ENCODE results near the gene GABARAPL1.
A peak's percentile ranks its signal among the peaks of the same experiment; 100 is the strongest.
"Not testable (repeated sequence)": the region's sequence is repeated elsewhere in the genome, so short reads cannot be mapped to it uniquely, and the experiment has no call there.

Gene GABARAPL1

DNA sequence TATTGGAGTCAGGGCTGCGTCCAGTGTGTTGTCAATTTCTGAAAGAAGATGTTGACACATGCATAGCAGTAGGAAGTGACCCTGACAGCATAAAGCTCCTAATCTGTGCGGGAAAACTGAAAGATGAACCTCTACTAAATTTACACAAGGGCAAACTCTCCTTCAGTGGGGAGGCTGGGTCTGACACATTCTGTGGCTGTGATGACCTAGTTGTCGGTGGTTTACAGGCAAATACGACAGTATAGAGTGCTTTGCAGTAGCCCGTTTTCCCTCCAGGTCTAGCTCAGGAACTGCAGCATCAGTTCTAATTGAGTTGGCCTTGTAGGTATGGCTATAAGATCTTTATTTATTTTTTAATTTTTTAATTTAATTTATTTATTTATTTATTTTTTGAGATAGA, 14.8 kb upstream of the GABARAPL1 start:
- no peak for DNase-seq (ENCODE audit: low read depth in 2 of 2)

DNA sequence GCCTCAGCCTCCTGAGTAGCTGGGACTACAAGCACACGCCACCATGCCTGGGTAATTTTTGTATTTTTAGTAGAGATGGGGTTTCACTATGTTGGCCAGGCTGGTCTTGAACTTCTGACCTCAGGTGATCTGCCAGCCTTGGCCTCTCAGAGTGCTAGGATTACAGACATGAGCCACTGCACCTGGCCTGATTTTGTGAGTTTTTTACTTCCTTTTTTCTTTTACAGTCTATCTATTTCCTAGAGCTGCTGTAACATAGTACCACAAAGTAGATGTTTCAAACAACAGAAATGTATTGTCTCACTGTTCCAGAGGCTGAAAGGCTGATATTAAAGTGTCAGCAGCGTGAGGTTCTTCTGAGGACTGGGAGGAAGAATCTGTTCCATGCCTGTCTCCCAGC, 8.2 kb upstream of the GABARAPL1 start:
- not testable (repeated sequence) for DNase-seq (ENCODE audit: low read depth in 2 of 2)

DNA sequence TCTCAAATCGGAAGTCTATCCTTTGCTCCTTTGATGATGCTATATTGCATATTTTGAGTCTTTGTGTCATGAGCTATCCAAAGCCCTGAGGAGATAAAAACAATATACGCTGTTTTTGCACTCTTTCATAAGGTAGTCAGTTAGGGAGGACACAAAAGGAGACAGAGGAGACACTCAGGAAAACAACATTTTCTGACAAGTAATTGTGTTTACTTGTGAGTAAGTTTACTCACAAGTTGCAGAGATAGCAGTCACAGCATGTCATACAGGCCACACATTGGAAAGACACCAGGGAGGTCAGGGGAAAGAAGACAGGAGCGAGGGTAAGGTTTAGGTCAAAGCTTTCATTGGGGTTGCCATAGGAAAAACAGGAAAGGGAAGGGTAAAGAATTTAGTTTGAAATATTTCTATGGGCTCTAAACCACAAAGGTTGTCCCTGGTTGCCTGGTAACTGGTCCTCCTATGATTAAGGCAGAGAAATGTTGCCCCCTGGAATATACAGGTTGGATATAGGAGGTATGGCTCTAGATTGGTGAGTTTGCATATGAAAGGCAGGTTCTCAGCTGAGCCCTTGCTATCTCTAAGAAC, 7.4 kb upstream of the GABARAPL1 start:
- no peak for DNase-seq (ENCODE audit: low read depth in 2 of 2)

DNA sequence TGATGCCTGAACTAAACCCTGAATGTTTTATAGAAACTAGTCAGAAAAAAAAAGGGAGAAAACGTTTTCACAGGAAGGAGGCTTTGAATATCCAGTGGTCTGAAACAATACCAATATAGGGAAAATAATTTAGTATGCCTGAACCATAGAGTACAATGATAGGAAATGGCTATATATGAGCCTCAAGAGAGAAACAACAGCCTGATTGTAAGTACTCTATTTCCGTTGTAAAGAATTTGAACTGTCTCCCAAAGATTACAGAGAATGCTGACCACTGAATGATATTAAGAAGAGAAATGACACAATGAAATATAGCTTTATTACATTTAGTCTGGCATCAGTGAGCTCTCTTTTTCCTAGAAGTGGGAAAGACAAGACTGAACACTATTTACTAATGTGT, 5.5 kb upstream of the GABARAPL1 start:
- DNase-seq (ENCODE audit: low read depth in 2 of 2) = no peak

DNA sequence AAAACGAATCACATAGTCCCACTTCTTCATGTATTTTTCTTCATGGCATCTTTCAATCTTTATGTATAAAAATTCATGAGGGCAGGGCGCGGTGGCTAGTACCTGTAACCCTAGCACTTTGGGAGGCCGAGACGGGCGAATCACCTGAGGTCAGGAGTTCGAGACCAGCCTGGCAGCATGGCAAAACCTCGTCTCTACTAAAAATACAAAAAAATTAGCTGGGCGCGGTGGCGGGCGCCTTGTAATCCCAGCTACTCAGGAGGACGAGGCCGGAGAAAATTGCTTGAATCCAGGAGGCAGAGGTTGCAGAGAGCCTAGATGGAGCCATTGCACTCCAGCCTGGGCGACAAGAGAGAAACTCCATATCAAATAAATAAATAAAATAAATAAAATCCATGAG, 2.5 kb upstream of the GABARAPL1 start:
- DNase-seq (ENCODE audit: low read depth in 2 of 2) = no peak

DNA sequence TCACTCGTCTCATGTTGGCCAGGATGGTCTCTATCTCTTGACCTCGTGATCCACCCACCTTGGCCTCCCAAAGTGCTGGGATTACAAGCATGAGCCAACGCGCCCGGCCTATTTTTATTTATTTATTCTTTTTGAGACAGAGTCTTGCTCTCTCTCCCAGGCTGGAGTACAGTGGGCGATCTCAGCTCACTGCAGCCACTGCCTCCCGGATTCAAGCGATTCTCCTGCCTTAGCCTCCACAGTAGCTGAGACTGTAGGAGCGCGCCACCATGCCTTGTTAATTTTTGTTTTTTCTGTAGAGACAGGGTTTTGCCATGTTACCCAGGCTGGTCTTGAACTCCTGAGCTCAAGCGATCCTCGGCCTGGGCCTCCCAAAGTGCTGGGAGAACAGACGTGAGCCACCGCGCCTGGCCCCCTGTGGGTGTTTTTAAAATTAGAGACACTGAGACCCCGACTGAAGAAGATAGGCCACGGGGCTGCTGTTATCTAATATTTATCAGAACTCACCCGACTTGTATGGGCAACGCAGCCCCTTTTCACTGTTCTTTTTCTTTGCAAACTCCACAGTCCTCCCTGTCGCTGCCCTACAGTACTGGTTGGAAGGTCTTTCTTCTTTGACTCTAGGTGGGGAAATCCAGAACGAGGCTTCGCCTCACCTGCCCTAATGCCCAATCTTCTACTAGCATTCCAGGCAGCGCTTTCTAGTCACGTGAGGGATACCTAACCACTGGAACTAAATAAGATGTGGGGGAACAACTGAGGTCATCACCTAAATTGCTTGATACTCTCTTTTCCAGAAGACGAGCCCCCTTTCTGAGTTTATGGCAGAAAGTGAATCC, 1.4 kb upstream of the GABARAPL1 start:
- DNase-seq (ENCODE audit: low read depth in 2 of 2) = no peak

DNA sequence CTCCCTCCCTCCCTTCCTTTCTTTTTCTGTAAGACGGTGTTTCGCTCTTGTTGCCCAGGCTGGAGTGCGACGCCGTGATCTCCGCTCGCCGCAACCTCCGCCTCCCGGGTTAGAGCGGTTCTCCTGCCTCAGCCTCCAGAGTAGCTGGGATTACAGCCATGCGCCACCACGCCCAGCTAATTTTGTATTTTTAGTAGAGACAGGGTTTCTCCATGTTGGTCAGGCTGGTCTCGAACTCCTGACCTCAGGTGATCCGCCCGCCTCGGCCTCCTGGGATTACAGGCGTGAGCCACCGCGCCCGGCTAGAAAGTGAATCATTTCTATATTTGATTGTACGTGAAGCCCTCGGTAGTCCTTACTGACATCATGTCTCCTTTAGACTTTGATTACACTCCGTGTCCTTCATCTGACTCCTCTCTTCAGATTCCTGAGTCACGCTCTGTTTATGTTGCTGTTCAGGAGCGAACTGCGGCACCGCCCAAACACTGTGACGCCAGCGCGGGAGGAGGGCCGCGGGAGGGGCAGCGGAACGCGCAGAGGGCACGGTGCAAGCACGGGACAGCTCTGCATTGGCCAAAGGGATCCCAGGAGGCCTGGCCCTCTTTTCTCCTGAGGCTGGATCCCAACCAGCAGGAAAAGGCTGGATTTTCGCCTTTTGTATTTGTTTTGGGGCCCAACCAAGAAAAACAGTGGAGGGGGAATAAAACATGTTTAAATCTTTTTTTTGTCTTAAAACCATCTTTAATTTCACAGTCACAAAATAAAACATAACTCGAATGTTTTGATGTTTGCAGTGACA, 538 bp upstream of the GABARAPL1 start:
- DNase-seq (ENCODE audit: low read depth in 2 of 2) = peak; percentile 45 to 66

GRCh38 chr12:10213168-10214135, 775 bp downstream of the GABARAPL1 start:
- DNase-seq (ENCODE audit: low read depth in 2 of 2) = peak; percentile 32 to 34

DNA sequence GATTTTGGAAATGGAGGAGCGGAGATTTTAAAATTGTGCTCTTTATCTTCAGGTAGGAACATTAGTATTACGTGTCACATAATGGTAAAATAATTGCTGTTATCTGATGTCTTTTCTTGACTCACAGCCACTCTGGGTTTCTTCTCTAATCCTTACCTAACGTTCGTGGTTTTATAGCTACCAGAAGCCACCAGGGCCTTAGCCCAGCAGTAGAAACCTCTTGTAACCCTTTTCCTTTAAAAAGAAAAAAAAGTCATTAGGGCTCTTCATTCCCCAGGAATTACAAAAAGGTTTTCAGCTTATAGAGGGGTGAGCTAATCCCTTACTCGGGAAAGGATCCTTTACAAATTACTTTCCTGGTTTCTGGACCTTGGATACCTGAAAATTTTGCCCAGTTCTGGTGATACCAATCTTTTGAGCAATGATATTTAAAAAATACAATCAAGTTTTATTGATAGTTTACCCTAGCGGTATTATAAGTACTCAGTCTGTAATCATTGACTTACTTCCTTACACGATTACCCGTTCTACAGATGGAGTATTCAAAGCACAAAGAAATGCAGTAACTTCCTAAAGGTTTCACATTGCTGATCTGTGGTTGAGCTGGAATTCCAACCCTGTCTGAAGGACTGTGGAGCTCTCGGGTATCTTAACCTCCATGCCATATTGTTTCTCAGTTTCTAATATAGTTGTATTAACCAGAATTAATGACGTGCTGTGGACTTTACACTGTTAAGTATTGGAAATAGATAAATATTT, 1.6 kb downstream of the GABARAPL1 start:
- no peak for DNase-seq (ENCODE audit: low read depth in 2 of 2)

DNA sequence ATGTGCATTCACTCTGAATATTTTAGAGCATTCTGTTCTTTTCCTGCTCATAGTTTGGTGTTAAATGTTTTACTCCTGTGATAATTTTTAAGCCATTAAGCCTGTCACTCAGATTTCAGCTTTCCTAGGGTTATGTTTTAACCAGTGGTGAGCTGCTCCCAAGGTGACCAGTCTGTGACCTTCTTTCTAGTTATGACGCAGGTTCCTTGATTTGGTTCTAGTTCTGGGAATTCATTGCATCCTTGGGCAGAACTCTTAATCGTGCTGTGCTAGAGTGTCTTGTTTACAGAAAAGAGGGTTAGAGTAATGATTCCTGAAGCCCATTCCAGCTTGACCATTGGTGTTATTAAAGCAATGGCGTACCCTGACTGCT, 2.2 kb downstream of the GABARAPL1 start:
- no peak for DNase-seq (ENCODE audit: low read depth in 2 of 2)

- no peak for DNase-seq (ENCODE audit: low read depth in 2 of 2)
These were observed 2.8 kb downstream of the GABARAPL1 start for GRCh38 chr12:10215436-10215835.

DNA sequence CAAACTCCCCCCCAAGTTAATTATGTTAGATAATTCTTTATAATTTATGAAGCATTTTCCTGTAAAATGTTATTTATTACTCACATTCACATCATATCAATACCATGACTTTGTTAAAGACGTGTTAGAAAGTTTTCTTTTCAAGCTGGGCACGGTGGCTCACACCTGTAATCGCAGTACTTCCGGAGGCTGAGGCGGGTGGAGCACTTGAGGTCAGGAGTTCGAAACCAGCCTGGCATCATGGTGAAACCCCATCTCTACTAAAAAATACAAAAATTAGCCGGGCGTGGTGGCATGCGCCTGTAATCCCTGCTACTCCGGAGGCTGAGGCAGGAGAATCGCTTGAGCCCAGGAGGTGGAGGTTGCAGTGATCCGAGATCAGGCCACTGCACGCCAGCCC, 3.3 kb downstream of the GABARAPL1 start:
- not testable (repeated sequence) for DNase-seq (ENCODE audit: low read depth in 2 of 2)

- no peak for DNase-seq (ENCODE audit: low read depth in 2 of 2)
These were observed 5.3 kb downstream of the GABARAPL1 start for GRCh38 chr12:10218021-10218420.

- DNase-seq (ENCODE audit: low read depth in 2 of 2) = no peak
These were observed 7.9 kb downstream of the GABARAPL1 start for GRCh38 chr12:10220398-10221077.

GRCh38 chr12:10221846-10222245, 9.2 kb downstream of the GABARAPL1 start:
- DNase-seq (ENCODE audit: low read depth in 2 of 2) = no peak

DNA sequence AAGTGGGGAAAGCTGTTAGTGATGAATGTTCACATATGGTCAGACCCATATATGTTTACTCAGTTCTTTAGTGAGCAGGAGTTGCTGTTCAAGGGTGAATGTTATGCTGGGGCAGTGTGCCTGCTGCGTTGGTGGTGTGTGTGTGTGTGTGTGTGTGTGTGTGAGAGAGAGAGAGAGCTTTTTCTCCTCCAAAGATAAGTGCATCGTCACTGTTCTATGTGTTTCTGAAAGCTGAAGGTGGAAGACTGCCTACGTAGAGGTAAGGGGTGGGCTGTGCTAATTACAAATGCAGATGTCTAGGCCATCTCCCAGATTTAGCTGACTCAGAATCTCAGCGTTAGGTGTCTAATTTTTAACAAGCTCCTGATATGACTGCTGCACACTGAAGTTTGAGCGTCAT, 10.5 kb downstream of the GABARAPL1 start:
- no peak for DNase-seq (ENCODE audit: low read depth in 2 of 2)

GRCh38 chr12:10225426-10225825, 12.7 kb downstream of the GABARAPL1 start:
- DNase-seq (ENCODE audit: low read depth in 2 of 2) = not testable (repeated sequence)

DNA sequence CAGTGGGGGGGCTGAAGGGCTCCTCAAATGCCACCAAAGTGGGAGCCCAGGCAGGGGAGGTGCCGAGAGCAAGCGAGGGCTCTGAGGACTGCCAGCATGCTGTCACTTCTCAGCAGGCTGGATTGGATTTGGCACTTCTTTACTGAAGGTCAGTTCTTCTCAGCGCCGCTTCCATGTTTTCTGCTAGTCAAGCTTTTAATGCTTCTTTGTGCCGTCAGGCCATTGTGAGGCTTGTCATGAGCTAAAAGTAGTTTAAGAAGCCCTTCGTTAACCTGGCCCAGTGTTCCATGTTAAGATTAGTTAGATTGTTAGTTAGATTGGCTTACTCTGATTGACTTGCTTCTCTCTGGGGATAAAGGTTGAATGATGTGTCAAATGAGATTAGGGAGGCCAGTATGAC, 13.4 kb downstream of the GABARAPL1 start:
- no peak for DNase-seq (ENCODE audit: low read depth in 2 of 2)

GRCh38 chr12:10226731-10227130, 14.1 kb downstream of the GABARAPL1 start:
- no peak for DNase-seq (ENCODE audit: low read depth in 2 of 2)

DNA sequence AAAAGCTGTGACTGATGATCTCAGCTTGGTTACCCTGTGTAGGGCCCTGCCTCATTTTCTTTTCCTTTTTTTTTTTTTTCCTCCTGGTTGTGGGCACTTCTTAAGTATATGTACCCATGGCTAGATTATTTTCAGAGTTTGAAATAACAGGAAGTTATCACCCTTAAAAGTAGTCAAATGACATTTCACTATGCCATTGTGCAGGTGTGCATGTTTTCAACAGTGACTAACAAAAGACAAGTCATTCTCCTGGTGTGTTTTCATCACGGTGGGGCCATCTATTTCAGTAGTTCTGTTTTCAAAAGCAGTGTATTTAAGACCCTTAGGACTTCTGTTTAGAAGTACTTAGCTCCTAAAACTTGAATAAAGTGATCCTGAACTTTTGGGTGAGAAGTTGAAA, 15.0 kb downstream of the GABARAPL1 start:
- no peak for DNase-seq (ENCODE audit: low read depth in 2 of 2)
